Measurements from ENCODE around the gene MYO9B. TPM values are rescaled to one million over a fixed set of nuclear protein-coding genes. Genes with fewer than 3 reads are reported as not detected.
"Not testable (repeated sequence)": the region's sequence is repeated elsewhere in the genome, so short reads cannot be mapped to it uniquely, and the experiment has no call there.

MYO9B gene
- total and polyA plus RNA-seq, 4 donors = 44.3 to 121 (median 97.2) TPM

DNA sequence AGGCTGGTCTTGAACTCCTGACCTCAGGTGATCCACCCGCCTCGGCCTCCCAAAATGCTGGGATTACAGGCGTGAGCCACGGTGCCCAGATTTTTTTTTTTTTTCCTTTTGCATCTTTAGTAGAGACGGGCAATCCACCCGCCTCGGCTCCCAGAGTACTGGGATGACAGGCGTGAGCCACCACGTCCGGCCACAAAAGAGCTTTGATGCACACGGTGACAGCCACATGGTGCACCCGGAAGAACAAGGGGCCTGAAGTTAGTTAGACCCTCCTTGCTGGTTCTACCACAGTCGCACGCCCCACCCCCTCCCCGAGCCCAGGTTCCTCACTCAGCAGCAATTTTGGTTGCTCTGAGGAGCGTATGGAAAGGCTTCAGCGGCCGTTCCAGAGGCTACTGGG is 85.3 kb downstream of the MYO9B start:
- H3K4me1 ChIP-seq (ENCODE audit: control insufficient read depth in 5 of 5, insufficient read depth in 5 of 5, low read length in 5 of 5) = no peaks in the 10 kb centered on the region
- H3K9me3 ChIP-seq (ENCODE audit: control insufficient read depth in 4 of 4, insufficient read depth in 3 of 4, low read length in 3 of 4) = peaks cover 0 to 4% (median 1%) of the 10 kb centered on the region in 4 donors
- no peak overlapping the region for H3K4me3 ChIP-seq
- ATAC-seq (ENCODE audit: insufficient read depth, low FRiP score) (no peak), DNase-seq (no peak)
- H3K36me3 ChIP-seq (ENCODE audit: control insufficient read depth in 4 of 4, insufficient read depth in 4 of 4, low read length in 4 of 4) = peaks cover 34 to 62% (median 44%) of the 10 kb centered on the region in 4 donors
- no peak overlapping the region for H3K9ac ChIP-seq (ENCODE audit: insufficient read depth in 1 of 2, low read length in 2 of 2)
- 93 to 96% methylated on average over 14 to 18 of the region's 18 CpGs for WGBS, 2 donors
- H3K27me3 ChIP-seq (ENCODE audit: control insufficient read depth in 3 of 3, insufficient read depth in 3 of 3, low read length in 2 of 3) = no peaks in the 10 kb centered on the region
- H3K27ac ChIP-seq (ENCODE audit: low read depth in 1 of 2, low read length in 1 of 2) = no peak overlapping the region
- TF ChIP-seq, protein P1, sequence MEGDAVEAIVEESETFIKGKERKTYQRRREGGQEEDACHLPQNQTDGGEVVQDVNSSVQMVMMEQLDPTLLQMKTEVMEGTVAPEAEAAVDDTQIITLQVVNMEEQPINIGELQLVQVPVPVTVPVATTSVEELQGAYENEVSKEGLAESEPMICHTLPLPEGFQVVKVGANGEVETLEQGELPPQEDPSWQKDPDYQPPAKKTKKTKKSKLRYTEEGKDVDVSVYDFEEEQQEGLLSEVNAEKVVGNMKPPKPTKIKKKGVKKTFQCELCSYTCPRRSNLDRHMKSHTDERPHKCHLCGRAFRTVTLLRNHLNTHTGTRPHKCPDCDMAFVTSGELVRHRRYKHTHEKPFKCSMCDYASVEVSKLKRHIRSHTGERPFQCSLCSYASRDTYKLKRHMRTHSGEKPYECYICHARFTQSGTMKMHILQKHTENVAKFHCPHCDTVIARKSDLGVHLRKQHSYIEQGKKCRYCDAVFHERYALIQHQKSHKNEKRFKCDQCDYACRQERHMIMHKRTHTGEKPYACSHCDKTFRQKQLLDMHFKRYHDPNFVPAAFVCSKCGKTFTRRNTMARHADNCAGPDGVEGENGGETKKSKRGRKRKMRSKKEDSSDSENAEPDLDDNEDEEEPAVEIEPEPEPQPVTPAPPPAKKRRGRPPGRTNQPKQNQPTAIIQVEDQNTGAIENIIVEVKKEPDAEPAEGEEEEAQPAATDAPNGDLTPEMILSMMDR (IDR thresholded peaks at IDR 0.05; ENCODE audit: control extremely low read depth, extremely low read depth) = no peak

DNA sequence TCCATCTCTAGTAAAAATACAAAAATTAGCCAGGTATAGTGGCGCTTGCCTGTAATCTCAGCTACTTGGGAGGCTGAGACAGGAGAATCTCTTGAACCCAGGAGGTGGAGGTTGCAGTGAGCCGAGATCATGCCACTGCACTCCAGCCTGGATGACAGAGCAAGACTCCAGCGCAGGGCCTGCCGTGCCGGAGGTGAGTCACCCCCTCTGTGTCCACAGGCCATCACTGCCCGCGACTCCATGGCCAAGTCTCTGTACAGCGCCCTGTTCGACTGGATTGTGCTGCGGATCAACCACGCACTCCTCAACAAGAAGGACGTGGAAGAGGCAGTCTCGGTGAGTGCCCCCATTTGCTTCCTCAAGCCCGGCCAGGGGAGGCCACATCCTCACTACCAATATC is 86.6 kb downstream of the MYO9B start:
- H3K4me1 ChIP-seq (ENCODE audit: control insufficient read depth in 5 of 5, insufficient read depth in 5 of 5, low read length in 5 of 5); H3K27me3 ChIP-seq (ENCODE audit: control insufficient read depth in 3 of 3, insufficient read depth in 3 of 3, low read length in 2 of 3); H3K4me3 ChIP-seq; H3K9me3 ChIP-seq (ENCODE audit: control insufficient read depth in 4 of 4, insufficient read depth in 3 of 4, low read length in 3 of 4); DNase-seq; H3K27ac ChIP-seq (ENCODE audit: low read depth in 1 of 2, low read length in 1 of 2); H3K9ac ChIP-seq (ENCODE audit: insufficient read depth in 1 of 2, low read length in 2 of 2); ATAC-seq (ENCODE audit: insufficient read depth, low FRiP score): not testable (repeated sequence)
- 97 to 98% methylated on average over 14 of the region's 14 CpGs for WGBS, 2 donors
- peaks cover 35 to 56% (median 44%) of the 10 kb centered on the region in 4 donors for H3K36me3 ChIP-seq (ENCODE audit: control insufficient read depth in 4 of 4, insufficient read depth in 4 of 4, low read length in 4 of 4)

DNA sequence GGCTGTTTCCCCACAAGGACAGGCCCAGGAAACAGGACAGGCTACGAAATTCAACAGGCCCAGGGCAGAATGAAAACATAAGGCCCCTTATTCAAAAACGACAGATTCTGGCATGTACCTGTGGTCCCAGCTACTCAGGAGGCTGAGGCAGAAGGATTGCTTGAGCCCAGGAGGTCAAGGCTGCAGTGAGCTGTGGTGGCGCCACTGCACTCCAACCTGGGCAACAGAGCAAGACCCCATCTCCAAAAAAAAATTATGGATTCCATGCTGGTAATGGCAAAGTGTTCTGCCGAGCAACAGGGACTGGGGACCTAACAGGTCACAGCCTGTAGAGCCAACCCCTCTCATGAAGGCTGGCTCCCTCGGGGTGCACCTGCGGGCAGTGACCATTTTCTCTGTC is 87.0 kb downstream of the MYO9B start:
- Histone ChIP-seq H3K36me3 (ENCODE audit: control insufficient read depth in 4 of 4, insufficient read depth in 4 of 4, low read length in 4 of 4) (peaks cover 35 to 53% (median 43%) of the 10 kb centered on the region in 4 donors), H3K9me3 (ENCODE audit: control insufficient read depth in 4 of 4, insufficient read depth in 3 of 4, low read length in 3 of 4) (peaks cover 0 to 4% (median 1%) of the 10 kb centered on the region in 4 donors), H3K4me3 (no peak overlapping the region), H3K9ac (ENCODE audit: insufficient read depth in 1 of 2, low read length in 2 of 2) (no peak overlapping the region), H3K27ac (ENCODE audit: low read depth in 1 of 2, low read length in 1 of 2) (no peak overlapping the region), H3K27me3 (ENCODE audit: control insufficient read depth in 3 of 3, insufficient read depth in 3 of 3, low read length in 2 of 3) (no peaks in the 10 kb centered on the region), H3K4me1 (ENCODE audit: control insufficient read depth in 5 of 5, insufficient read depth in 5 of 5, low read length in 5 of 5) (no peaks in the 10 kb centered on the region)
- no peak for DNase-seq
- ATAC-seq (ENCODE audit: insufficient read depth, low FRiP score) = no peak
- TF ChIP-seq, protein P1 (IDR thresholded peaks at IDR 0.05; ENCODE audit: control extremely low read depth, extremely low read depth) = no peak
- 93 to 98% methylated on average over 6 of the region's 6 CpGs for WGBS, 2 donors

DNA sequence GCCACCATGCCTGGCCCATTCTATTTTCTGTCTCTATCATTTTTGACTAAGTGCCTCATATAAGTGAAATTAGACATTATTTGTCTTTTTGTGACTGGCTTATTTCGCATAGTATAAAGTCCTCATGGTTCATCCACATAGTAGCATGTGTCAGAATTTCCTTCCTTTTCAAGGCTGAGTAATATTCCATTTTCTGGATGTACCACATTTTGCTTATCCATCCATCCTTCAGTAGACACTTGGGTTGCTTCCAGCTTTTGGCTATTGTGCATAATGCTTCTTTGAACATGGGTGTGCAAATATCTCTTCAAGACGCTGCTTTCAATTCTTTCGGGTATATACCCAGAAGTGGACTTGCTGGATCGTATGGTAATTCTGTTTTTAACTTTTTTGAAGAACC is 88.1 kb downstream of the MYO9B start:
- ATAC-seq (ENCODE audit: insufficient read depth, low FRiP score) = no peak
- TF ChIP-seq, protein P1 (IDR thresholded peaks at IDR 0.05; ENCODE audit: control extremely low read depth, extremely low read depth) = no peak

More for the DNA sequence above, 88.1 kb downstream of the MYO9B start:
- Histone ChIP-seq H3K4me3 (no peak overlapping the region), H3K27ac (ENCODE audit: low read depth in 1 of 2, low read length in 1 of 2) (no peak overlapping the region), H3K4me1 (ENCODE audit: control insufficient read depth in 5 of 5, insufficient read depth in 5 of 5, low read length in 5 of 5) (no peaks in the 10 kb centered on the region), H3K36me3 (ENCODE audit: control insufficient read depth in 4 of 4, insufficient read depth in 4 of 4, low read length in 4 of 4) (peaks cover 42 to 57% (median 45%) of the 10 kb centered on the region in 4 donors), H3K9ac (ENCODE audit: insufficient read depth in 1 of 2, low read length in 2 of 2) (no peak overlapping the region), H3K27me3 (ENCODE audit: control insufficient read depth in 3 of 3, insufficient read depth in 3 of 3, low read length in 2 of 3) (no peaks in the 10 kb centered on the region), H3K9me3 (ENCODE audit: control insufficient read depth in 4 of 4, insufficient read depth in 3 of 4, low read length in 3 of 4) (peaks cover 0 to 4% (median 1%) of the 10 kb centered on the region in 4 donors)
- whole genome bisulfite sequencing, 2 donors = 97% methylated on average over 4 of the region's 4 CpGs
- DNase-seq = no peak
